ENCODE data around the gene ZDHHC1.

DNA sequence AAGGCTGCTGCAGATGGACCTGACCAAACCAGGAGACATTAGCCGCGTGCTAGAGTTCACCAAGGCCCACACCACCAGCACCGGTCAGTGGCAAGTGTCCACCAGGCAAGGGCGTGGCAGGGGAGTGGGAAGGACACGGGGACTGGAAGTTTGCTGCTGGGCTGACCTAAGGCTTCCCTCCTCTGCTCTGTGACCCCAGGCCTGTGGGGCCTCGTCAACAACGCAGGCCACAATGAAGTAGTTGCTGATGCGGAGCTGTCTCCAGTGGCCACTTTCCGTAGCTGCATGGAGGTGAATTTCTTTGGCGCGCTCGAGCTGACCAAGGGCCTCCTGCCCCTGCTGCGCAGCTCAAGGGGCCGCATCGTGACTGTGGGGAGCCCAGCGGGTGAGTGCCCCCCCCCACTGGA, 19.5 kb upstream of the ZDHHC1 start:
- no peak for TF ChIP-seq CTCF (IDR thresholded peaks at IDR 0.05)
- TF ChIP-seq POLR2A (IDR thresholded peaks at IDR 0.05): no peak
